ENCODE measurements around the gene CCNL1.

Gene CCNL1

DNA sequence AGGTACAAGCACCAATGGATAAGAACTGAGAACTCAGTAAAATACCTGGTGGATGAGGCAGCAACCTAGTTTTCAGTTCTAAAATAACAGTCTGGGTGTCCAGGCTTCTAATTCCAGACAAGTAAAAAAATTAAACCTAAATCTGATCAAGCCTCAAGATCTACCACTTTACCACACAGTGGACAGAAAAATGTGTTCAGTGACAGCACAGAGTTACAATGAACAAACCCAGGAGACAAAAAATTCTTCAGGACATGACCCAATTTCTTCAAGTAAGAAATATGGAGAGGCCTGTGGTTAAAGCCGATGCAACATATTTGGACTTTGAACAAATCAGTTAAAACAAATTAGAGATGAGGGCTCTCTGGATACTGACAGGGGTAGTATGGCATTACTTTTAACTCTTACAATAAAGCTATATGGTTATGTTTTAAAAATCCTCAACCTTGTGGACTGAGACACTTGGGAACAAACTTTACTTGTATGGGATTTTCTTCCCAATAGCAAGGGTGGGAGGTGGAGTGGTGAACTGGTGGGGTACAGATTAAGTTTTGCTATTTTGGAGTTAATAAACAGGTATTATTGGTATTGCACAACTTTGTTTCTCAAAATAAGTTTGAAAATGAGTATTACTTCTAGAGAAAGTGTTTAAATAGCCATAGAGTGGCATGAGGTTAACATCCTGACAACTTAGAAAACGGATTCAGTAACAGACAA lies 14.2 kb downstream of the CCNL1 start:
- no peak for DNase-seq (ENCODE audit: low read depth in 2 of 2)

DNA sequence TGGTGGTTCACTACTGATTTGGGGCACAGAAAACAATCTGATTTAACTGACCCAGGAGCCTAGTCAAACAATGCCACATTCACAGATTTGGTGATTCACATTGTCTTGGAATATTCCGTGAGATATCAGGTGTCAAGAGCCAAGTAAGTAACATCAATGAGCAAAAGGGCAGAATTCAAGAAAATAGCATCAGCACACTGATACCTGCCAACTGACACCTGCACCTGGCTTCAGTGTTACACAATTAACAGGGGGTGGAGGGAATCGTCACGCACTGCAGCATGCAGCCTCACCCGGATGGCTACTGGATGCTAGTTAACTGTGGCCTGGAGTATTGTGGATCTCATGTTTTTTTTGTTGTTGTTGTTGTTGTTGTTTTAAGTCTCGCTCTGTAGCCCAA lies 17.6 kb downstream of the CCNL1 start:
- no peak for DNase-seq (ENCODE audit: low read depth in 2 of 2)

DNA sequence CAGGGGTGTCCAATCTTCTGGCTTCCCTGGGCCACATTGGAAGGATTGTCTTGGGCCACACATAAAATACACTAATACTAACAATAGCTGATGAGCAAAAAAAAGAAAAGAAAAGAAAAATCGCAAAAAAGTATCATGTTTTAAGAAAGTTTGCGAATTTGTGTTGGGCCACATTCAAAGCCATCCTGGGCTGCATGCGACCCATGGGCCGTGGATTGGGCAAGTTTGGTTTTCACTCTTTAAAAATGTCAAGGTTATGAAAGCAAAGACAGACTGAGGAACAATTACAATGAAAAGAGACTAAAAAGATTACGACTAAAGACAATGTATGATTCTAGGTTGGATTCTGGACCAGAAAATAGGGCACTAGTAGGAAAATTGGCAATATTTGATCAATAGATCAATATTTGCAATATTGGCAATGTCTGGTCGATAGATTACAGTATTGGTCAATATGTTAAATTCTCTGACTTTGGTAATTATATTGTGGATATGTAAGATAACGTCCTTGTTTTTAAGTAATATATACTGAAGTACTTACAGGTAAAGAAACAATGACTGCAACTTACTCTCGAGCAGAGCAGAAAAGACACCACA lies 19.9 kb downstream of the CCNL1 start:
- no peak for DNase-seq (ENCODE audit: low read depth in 2 of 2)

DNA sequence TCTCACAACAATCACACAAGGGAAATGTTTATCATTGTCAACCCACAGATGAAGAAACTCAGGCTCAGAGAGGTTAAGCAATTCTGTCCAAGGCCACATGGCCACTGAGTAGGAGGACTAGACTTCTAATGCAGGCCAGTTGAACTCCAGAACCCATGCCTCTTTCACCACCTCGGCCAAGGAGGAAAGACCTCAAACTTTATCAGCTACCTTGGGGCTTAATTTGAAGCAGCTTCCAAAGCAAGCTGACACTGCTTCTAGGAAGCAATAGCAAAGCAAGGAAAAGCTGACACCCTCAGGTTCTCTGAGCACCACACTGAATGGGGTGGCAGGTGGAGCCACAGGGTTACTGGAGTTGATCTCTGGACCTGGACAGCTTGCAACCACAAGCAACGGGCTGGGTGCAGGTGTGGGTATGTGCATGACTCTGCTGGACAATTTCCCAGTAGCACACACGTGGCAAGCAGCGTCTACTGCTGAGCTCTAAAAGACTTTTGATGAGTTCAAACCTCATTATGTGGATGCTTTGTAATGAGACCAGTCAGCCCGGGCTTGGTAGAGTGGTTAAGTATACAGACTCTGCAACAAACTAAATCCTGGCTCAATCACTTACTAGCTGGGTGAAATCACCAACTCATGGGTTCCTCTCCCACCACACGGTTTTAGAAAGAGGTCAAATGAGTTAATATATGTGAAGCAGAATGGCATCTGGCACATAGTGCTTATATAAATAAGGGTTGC lies 23.1 kb downstream of the CCNL1 start:
- no peak for DNase-seq (ENCODE audit: low read depth in 2 of 2)

DNA sequence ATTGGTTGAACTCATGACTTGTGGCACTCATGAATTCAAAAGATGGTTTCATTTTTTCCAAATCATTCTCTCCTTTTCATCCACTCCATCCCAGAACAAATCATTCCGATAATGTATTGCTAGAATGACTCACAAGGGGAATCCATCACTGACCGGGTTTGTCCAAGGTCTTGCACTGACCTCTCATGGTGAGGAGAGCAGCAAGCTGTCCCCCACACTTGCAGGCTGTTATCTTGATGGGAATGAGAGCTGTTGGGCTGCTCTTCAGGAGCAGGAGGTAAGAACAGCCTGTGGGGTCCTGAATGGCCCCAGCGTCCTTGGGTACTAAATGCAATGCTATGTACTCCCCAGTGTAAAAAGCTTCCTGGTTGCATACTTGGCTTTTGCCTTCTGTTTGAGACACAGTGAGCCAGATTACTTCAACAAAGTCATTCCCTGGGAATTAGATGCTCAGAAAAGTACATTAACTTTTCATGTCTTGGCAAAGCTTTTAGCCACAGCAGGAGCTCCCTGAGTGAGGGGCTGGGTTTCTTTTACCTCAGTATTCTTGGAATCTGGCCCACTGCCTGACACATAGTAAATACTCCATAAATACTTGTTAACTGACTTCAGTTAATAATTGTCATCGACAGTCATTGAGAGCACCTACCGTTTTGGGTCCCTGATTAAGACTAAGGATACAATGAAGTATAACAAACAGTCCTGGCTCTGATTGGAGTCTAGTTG lies 24.1 kb downstream of the CCNL1 start:
- no peak for DNase-seq (ENCODE audit: low read depth in 2 of 2)

DNA sequence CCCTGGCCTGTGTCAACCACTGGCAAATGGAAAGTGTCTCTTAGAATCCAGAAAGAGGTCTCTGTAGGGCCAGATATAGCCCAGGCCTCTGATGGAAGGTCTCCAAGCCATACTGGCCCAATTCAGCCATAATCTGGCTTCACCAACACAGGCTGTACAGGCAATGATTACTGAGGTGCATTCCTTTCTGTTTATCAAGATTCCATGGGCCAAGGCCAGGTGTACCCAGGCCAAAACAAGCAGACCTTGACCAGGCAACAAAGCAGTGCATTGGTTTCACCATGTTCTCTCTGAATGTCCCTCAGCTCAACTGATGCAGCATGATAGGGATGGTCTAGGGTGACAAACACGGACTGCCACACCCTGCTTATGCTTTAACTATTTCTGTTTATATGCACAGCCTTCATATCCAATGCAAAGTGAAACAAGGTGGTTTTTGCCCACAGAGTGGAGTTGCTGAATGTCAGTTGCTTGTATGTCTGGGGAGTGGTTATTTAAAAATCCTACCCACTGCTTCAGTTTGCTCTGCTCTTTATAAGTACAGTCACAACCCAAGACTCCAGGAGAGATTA lies 25.2 kb downstream of the CCNL1 start:
- DNase-seq (ENCODE audit: low read depth in 2 of 2), result no peak

DNA sequence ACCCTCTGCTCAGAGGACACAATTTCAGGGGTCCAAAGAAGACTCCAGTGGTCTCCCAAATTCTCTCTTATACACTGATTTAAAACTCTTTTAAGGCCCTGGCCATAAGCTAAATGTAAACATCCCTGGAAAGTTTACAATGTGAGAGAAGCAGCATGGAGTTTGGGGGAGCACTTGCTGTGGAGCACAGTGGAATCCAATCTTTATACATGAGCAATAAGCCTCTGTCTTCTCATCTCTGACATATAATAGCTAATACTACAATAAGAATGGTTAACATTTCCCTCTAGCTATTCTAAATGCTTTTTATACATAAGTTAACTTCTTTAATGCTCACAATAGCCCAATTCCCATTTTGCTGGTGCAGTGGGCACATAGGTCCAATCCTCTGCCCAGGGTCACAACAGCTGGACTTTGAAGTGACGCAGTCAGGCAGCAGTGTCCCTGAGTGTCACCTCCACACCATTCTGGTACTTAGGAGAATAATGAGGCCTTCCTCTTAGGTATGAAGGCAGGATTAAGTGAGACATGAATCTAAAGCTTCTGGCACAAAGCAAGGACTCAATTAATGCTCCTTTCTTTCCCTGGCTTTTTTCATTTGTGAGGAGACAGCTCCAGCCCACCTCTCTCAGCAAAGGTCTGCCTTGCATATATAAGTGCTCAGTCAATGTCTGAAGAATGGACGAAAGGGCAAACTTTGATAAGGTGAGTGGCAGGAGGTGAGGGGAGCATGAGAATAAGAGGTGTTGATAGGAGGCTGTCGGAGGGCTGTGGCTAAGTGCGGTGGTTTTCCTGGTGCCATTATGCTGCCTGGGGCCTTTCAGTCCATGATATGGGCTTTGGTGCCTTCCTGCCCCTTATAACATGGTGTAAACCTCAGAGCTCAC lies 26.3 kb downstream of the CCNL1 start:
- DNase-seq (ENCODE audit: low read depth in 2 of 2), result no peak

DNA sequence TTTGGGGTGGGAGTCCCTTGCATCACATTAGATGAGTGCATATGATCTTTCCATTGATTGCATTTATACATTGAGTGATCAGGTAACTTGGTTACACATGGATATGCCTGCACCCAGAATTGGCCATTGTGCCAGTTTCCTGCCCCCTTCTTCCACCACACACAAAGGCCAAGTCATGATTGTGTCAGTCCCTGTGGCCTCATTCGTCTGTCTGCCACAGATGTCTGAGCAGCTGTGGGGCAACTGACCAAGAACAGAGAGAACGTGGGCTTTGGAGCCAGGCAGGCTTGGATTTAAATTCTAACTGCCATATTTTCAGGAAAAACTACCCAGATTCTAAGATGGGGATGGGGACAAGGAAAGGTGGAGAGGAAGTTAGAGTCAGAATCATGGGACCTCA lies 27.0 kb downstream of the CCNL1 start:
- DNase-seq (ENCODE audit: low read depth in 2 of 2), result no peak

DNA sequence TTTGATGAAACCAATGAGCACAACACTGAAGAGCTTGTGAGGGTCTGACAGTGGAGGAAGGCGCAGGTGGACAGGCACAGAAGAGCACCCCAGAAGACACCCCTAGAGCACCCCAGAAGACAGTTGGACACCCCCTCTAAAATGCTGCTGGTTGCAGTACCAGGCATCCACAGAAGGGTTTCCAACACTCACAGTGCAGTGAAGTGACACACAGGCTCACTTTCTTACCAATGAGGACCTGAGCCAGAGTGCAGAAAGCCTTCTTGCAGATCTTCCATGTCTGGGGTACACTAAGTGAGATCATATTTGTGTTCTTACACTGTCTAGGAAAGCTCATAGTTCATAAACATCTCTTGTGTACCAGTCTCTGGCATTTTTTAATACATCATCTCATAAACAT lies 27.6 kb downstream of the CCNL1 start:
- no peak for DNase-seq (ENCODE audit: low read depth in 2 of 2)

DNA sequence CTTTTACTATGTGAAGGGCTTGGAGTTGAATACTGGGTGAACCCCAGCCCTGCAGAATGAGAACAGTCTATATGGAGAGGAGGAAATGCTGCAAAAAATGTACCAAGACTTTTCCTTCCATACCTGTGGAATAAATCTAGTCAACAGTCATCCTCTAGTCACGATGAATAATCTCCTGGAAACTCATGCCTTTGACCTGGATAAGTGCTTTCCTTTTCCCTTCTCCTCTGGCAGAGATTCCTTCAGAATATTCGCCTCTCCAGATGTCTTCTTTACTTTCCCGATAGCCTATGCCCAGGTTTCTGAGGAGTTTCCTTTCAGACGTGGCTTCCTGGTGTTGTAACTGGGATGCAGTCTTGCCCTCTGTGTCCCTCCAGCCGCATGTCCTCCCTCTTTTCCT lies 28.1 kb downstream of the CCNL1 start:
- no peak for DNase-seq (ENCODE audit: low read depth in 2 of 2)

DNA sequence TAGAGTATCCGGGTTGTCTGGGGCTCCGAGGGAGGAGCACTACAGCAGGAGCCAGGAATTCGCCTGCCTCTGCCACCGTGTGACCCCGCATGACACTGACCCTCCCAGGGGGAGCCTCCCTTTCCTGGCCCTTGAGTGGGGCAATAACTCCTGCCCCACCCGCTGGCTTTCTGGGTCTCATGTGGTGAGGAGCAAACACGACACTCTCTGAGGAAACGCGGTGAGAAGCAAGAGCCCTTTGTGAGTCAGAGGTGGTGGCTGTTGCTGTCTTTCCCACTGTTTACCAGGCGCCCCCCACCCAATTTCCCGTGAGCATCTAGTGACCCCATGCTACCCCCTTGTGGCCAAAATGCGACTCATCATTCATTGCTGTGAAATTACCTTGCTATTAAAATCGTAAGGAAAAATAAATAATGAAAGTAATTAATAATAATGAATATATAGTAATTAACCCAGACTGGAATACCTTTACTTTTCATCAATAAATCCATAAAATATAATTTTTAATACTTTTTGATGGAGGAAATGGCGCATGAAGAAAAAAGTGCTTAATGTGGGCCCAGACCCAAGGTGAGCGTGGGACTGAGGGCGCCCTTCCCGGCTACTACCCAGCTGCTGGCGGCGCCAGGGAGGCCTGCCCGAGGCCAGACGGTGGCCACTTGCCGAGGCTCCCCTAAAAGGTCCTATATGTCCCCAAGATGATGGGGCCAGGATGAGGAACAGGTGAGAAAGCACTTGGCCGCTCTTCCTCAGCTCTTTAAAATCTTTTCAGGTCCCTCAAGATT lies 29.3 kb downstream of the CCNL1 start:
- peak in 1 of 2 donors; percentile 29 for DNase-seq (ENCODE audit: low read depth in 2 of 2)

DNA sequence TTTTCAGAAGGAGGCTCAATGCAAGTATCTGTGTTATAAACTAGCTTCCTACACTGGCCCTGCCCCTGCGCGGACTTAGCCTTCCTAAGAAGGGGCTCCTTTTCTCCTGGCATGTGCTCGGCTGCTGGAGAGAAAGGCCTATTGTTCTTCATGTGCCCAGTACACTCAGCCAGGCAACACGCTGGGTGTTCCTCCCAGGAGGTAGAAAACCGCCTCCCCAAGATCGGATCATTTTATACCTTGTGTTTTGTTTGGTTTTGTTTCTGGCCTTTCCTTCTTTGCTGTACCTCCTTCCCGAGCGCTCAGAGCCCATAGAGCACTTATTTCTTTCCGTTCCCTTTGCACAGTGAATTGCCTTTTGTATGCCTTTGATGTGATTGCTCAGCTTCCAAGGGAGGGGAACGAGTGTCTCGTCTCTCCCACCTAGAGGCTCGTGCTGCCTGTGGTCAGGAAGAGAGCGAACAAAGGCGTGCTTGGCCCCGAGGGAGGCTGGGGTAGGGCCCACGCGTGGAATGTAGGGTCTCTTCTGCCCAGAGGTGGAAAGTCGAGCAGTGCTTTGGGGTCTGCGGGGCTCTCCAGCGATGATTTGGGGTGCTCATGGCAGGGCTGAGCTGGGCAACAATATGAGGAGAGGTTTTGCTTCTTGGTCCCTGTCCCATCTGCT lies 30.0 kb downstream of the CCNL1 start:
- DNase-seq (ENCODE audit: low read depth in 2 of 2), result no peak

DNA sequence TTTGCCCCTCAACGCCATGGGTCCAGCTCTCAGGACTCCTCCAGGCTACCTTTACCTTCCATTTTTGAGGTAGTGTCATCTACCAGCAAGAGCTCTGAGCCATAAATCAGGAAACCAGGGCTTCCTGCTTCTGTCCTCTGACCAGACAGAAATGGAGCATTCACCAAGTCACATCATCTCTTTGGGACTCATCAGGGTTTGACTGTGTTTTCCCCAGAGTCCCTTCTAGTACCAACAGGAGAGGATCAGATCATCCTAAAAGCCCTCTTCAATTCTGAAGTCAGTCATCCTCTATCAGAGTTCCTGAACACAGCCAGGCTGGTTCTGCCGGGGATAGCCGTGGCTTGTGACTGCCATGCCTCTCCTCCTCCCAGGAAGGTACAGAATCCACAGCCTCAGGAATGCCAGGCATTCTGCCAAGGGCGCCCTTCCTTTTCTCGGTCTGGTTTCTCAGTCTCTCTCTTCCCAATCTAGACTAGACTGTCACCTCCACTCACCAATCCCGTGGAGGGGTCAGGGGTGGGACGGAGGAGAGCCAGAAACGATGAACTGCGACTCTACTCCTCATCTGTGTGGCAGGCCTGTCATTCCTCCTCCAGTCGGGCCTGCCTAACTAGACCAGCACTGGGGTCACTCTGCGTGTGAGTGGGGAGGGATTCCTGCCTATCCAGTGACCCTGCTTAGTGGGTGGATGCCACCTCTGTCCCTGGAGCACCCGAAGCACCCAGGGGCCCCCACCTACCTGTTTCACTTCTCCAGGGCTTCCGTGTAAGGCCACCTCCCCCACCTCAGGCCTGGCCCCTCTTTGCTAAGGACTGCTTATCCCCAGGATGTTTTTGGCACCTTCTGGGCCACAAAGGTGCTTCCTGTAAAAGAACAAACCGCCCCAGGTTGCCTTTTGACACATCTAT lies 30.9 kb downstream of the CCNL1 start:
- DNase-seq (ENCODE audit: low read depth in 2 of 2), result peak in 1 of 2 donors; percentile 13

DNA sequence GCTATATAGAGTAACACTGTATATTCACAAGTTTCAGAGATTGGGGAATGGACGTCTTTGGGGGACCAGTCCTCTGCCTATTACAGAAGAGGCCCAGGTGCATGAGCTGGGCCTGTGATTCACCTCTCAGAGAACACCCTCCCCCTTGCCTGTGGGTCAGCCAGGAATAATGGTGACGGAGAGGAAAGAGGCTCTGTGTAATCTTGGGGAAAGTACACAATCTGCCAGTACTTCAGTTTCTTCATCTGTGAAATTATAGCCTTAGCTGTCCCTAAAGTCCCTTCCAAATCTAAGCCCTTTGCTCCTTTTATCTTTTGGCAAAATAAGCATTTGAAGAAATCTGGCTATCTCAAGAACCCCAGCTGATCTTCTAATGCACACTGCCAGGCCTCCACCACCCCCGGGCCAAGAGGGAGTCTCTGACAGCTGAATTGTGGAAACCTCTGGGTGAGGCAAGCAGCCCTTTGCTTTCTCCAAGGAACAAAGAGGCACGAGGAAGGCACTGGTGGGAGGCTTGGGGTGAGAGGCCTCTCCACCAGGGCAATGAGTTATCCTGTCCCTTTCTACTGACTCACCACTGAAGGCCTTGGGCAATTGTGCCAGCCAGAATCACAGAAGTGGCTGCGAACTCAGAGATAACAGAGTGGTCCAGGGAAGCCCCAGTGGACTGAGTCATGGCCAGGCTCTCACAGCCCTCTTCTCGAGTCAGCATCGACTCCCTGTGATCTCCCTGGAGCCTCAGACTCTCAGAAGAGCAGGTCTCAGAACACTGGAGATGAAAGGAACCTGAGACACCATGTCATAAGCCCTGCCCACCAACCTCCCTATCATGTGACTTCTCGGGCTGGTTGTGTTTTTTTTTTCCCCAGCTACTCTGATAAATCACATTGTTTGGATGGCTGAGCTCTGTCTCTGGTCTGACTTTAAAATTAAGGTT lies 31.8 kb downstream of the CCNL1 start:
- DNase-seq (ENCODE audit: low read depth in 2 of 2), result peak; percentile 58 to 78

DNA sequence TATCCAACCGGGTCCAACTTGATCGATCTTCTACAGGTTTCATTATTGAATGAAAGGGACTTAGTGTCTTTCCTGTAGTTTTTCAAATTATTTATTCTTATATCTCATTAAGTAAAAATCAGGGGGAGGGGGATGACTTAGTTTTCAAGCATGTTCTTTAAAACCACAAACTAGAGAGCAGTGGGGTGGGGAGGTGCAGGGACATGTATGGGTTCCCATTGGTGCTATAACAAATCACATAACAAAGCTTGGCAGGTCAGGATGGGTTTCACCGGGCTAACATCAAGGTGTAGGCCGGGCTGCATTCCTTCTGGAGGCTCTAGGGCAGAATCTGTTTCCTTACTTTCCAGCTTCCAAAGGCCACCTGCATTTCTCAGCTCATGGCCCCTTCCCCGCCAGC lies 32.7 kb downstream of the CCNL1 start:
- DNase-seq (ENCODE audit: low read depth in 2 of 2), result no peak

DNA sequence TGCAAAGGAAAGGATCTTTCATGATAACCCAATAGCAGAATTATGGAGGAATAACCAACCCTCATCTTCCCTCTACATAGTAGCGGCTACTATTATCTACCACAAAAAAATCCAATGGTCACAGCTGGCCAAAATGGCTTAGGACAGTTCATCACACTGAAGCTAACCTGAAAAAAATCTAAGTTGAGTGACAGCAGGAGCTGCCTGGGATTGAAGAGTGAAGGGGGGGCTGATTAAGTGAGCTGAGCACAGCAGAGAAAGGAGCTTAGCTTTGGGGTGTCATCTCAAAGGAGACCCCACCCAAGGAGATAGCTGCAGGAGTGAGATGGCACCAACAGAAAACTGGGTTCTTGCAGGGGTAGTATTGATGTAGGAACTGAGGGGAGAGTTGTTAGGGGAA lies 33.6 kb downstream of the CCNL1 start:
- no peak for DNase-seq (ENCODE audit: low read depth in 2 of 2)

DNA sequence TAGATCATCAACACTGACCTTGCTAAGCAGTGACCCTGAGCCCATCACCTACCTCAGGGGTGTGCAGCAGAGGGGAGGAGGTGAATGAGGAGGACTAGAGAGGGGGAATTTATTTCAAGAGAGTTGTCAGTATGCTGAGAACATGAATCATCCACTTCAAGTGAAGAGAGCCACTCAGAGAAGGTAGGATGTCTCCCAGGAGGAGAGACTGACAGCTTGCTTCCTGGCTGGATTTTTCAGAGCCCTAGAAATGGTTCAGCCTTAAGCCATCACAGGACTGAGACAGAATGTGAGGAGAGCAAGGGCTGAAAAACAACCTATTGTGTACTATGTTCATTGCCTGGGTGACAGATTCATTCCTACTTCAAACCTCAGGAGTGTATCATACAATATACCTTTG lies 34.8 kb downstream of the CCNL1 start:
- no peak for DNase-seq (ENCODE audit: low read depth in 2 of 2)

DNA sequence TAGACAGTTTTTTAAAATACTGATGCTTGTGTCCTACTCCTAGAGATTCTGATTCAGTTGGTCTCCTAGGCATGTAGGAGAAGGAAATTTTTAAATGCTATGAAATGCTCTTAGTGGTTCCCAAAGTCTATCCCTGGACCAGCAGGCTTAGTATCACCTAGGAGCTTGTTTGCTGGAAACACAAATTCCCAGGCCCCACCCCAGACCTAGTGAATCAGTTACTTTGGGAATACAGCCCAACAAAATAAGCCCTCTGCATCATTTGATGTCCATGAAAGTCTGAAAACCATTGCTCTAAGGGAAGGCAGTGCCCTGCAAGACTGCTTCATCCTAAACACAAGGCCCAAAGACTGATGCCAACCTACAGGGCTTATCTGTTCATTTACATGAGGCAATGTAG lies 36.3 kb downstream of the CCNL1 start:
- DNase-seq (ENCODE audit: low read depth in 2 of 2), result no peak
